Activated T-cell treated with anti-CD3 and anti-CD28 coated beads for 4 hours (primary cell): ENCODE measurements around the gene PLXNB1.

Experiments used
- DNase-seq: peaks from one replicate; pipeline ENCODE4 v3.0.0-alpha.2; 2020

Gene PLXNB1

GRCh38 chr3:48416546-48416945 lies 13.3 kb downstream of the PLXNB1 start:
- no peak for DNase-seq

- DNase-seq: no peak
Observed at GRCh38 chr3:48416091-48416505, 13.8 kb downstream of the PLXNB1 start.

- no peak for DNase-seq
Observed at GRCh38 chr3:48415251-48415953, 14.5 kb downstream of the PLXNB1 start.

- no peak for DNase-seq
Observed at GRCh38 chr3:48414376-48415250, 15.3 kb downstream of the PLXNB1 start.

GRCh38 chr3:48413611-48414010 lies 16.3 kb downstream of the PLXNB1 start:
- no peak for DNase-seq

GRCh38 chr3:48413086-48413485 lies 16.8 kb downstream of the PLXNB1 start:
- no peak for DNase-seq

GRCh38 chr3:48412375-48413001 lies 17.4 kb downstream of the PLXNB1 start:
- no peak for DNase-seq

- DNase-seq: no peak
Observed at GRCh38 chr3:48411606-48412374, 18.1 kb downstream of the PLXNB1 start.

- DNase-seq: no peak
Observed at GRCh38 chr3:48411041-48411588, 18.8 kb downstream of the PLXNB1 start.

GRCh38 chr3:48410205-48411040 lies 19.5 kb downstream of the PLXNB1 start:
- no peak for DNase-seq

GRCh38 chr3:48409291-48410201 lies 20.3 kb downstream of the PLXNB1 start:
- no peak for DNase-seq

GRCh38 chr3:48408823-48409281 lies 21.0 kb downstream of the PLXNB1 start:
- no peak for DNase-seq

GRCh38 chr3:48407542-48408099 lies 22.3 kb downstream of the PLXNB1 start:
- no peak for DNase-seq

GRCh38 chr3:48406443-48407431 lies 23.1 kb downstream of the PLXNB1 start:
- no peak for DNase-seq

- no peak for DNase-seq
Observed at GRCh38 chr3:48405971-48406370, 23.9 kb downstream of the PLXNB1 start.

- DNase-seq: no peak
Observed at GRCh38 chr3:48405343-48405881, 24.5 kb downstream of the PLXNB1 start.

GRCh38 chr3:48404440-48405342 lies 25.2 kb downstream of the PLXNB1 start:
- DNase-seq: no peak
